NCI-H1694 treated with DMSO at 0.1 percent for 48 hours (cell line): ENCODE results near the gene POU2F3.

Experiments used
- DNase-seq: peaks from one replicate; lab custom pipeline; 2025; lab: John Stamatoyannopoulos, UW

The POU2F3 gene

GRCh38 chr11:120239713-120240640 lies at the start of gene POU2F3:
POU2F3 (plus strand) TSS chr11:120240140; CDS start chr11:120240344, 204 bp downstream.
- DNase-seq = no peak

DNA sequence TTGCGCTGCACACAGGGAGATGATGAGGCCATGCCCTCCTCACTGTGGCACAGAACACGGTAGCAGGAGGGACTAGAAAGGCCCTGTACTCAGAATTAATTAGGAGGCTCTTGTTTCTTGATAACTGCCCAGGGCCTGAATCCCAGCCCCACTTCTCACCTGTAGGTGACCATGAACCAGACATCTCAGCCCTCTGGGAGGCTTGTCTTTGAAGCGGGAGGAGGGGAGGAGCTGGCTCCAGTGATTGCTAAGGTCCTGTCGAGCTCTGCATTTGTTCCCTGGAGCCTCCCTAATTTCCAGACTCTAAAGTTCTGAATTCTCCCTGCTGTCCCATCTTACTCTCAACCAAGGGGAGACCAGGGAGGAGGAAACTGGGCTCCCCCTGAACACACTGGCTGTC lies 48.9 kb upstream of the POU2F3 start:
- DNase-seq = no peak

DNA sequence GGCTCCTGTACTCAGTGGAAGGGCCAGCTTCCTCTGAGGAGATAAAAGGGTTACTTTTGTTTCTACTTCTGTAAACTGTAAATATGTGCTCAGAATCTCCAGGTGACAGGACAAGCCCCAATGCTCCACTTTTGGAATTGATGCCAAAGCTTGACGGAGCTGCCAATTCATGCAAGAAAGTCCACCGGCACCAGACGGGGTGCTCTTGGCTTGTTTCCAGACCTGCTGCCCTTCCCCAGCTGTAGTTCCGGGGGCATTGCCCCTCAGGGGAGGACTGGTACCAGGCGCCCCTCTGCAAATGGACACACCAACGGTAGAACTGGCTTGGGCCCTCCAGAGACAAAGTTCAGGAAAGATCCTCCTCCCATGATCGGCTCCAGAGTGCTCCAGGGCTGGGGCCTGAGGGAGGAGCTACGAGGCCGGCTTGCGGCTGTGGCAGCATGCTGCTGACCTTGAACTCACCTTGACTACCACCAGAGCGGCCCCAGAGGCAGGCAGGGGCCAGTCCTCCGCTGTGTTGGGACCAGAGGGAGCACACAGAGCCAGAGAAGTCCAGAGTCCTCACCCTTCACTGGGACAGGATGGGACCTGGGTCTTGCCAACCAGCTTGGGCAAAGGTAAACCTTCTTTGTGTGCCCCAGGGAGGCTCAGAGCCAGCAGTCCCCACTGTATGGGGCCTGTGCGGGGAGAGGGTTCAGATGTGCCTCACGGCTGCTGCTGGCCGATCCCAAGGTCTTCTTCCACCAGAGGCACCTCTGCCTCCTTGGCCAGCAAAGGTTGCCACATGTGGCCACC lies 46.9 kb upstream of the POU2F3 start:
- DNase-seq = no peak

DNA sequence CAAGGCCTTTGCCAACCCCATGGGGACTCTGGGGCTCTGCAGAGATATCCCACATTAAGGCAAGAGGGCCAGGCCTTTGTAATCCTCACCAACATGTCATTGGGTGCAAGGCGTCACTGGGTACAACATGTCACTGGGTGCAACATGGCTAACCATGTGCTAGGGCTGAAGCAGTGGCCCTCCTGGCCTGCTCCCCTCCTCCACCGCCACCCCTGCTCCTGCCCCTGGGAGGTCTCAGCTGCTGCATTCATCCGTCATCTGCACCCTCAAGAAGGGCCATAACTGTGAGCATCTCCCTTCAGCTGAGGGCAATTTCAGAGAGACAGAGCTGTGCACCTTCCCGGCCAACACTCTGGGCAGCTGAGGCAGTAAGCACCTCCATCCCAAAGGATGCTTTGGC lies 45.8 kb upstream of the POU2F3 start:
- no peak for DNase-seq

DNA sequence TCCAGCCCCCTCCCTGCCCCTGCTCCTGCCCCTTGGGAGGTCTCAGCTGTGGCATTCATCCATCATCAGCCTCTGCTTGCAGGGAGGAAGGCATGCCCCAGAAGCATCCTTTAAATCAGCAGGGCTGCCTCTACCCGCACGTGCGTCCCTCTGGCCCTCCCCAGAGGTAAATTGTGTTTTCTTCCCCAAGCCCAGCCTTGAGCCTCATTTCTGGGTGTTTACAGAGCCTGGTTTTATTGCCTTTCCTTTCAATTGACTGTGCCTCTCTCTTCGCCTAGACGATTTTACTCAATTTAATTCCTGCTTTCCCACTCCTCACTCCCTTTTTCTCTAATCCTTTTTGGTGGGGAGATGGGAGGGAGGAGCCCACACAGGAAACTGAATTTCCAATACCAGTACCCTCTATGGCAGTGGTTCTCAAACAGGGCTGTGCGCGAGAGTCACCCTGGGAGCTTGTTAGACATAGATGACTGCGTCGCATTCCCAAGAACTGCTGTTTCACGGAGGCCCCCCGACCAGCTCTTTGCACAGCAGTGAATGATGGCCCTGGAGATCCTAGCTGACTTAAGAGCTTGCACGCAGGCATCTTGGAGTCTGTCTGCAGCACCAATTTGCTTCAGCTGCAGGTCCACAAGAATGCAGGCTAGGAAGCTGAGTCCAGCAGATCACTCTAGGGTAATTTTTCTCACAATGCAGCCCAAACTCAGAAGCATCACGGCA lies 44.2 kb upstream of the POU2F3 start:
- DNase-seq = no peak

GRCh38 chr11:120196826-120197225 lies 43.1 kb upstream of the POU2F3 start:
- no peak for DNase-seq

DNA sequence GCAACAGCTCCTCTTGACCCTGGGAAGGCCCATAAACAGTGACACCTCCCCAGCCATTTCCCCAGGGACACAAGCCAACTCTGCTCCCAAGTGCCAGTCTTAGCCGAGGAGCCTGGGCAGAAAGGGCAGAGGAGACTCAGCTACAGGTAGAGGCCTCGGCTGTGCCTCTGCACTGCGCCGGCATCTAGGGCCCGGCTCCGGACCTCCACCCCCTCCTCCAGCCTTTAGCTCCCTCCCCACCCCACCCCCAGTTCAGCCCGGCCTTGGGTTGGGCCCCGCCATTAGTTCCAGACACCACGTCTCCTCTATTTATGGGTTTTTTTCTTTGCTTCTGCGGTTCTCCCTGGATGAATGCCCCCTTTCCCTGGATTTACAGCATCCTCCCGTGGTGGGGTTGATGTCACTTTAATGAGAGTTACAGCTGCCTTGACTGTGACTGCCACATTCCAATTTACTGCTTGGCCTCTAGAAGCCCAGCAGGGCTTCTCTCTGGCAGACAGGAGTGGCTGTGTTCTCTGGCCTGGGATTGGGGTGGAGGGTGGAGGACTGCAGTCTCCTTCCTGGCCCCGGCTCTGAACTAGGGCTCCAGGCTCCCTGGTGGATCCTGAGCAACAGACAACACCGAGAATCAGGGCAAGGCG lies 42.6 kb upstream of the POU2F3 start:
- DNase-seq = no peak

GRCh38 chr11:120197977-120198376 lies 42.0 kb upstream of the POU2F3 start:
- DNase-seq = no peak

GRCh38 chr11:120198403-120198786 lies 41.5 kb upstream of the POU2F3 start:
- DNase-seq = no peak

GRCh38 chr11:120198787-120199469 lies 41.0 kb upstream of the POU2F3 start:
- DNase-seq = no peak

GRCh38 chr11:120199613-120200012 lies 40.3 kb upstream of the POU2F3 start:
- DNase-seq = no peak

DNA sequence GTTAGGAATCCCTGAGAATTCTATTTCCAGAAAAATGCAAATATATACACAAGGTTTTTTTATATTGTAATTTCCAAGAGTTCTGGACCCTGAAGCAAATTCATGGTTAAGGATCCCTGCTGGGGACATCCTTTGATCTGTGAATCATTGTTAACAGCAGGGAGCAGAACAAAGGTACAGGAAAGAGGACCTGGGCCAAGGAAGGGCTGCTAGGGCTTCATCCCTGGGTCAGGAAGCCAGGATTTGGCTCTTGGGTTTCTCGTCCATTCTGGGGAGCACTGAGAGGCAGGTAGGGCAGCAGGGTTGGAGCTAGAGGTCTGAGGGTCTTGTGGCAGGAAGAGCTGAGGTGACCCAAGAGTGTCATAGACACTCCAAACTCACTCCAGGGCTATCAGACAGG lies 39.3 kb upstream of the POU2F3 start:
- no peak for DNase-seq

GRCh38 chr11:120201653-120202052 lies 38.3 kb upstream of the POU2F3 start:
- no peak for DNase-seq

DNA sequence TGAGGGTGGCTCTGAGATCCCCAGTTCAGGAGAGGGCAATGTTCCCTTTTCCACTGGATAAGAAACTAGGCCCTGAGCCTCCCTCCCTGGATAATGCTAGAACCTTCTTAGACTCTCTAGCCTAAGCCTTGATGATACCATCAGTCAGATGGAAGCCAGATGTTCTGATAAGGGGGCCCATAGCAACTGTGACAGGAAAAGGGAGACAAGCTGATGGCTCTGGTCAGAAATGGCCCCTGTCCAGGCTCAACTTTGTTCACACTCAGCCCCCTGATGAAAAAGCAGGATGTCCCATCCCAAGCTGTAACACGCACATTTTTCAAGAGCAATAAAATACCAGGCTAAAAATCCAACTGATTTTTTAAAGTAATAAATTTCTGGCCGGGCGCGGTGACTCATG lies 36.3 kb upstream of the POU2F3 start:
- no peak for DNase-seq

GRCh38 chr11:120205596-120206161 lies 34.3 kb upstream of the POU2F3 start:
- DNase-seq = no peak

DNA sequence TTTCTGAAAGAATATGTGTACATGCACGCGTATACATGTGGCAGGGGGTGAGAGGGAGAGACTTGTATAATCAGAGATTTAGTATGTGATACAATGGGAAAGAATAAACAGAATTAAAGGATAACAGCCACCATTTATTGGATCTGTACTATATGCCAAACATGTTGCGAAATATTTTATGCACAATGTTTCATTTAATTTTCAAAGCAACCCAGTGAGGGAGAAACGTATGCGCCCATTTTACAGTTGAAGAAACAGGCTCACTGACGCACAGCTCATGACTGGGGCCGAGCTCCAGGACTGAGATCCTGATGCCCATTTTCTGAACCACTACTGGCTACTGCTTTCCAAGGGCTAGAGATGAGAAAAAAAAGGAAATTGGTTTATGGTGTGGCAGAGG lies 32.4 kb upstream of the POU2F3 start:
- DNase-seq = no peak

DNA sequence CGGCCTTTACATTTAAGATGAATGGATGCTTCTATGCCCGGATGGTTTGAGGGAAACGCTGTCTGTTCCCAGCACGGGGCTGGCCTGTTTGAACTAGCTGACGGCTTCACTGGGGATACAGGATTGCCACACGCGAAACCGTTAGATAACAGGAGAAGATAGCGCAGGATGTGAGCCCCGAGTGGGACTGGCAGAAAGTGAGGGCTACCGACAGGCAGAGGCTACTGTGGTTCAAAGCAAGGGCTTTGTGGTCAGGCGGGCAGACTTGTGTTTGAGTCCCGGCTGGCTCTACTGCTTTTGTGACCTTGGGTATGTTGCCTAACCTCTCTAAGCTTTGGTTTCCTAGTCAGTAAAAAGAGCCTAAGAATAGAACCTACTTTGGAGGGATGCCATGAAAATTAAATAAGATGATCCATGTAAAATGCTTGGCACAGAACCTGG lies 31.9 kb upstream of the POU2F3 start:
- no peak for DNase-seq

GRCh38 chr11:120208777-120209176 lies 31.2 kb upstream of the POU2F3 start:
- DNase-seq = no peak

- DNase-seq = no peak
Measured at GRCh38 chr11:120209746-120210625, 30.0 kb upstream of the POU2F3 start.
